HCT116 (cell line): ENCODE results near the gene LCNL1.

ENCODE experiments used
- EZH2phosphoT487 ChIP-seq: fragments of 200-600 bp; IDR thresholded peaks from 2 replicates; pipeline ENCODE4 v1.6.1; 2018; ENCODE audit warnings: antibody characterized with exemption, borderline replicate concordance
- POLR2A ChIP-seq: IDR thresholded peaks from 2 replicates; pipeline ENCODE4 v1.7.0; 2011; ENCODE audit warnings: borderline replicate concordance; ENCODE audit not compliant: insufficient read depth, insufficient read length; ENCODE audit errors: extremely low read depth
- YY1 ChIP-seq: IDR thresholded peaks from 2 replicates; pipeline ENCODE4 v1.6.1; 2011; ENCODE audit warnings: low read length, low read depth, moderate library complexity, mild to moderate bottlenecking; ENCODE audit not compliant: insufficient replicate concordance; ENCODE audit errors: extremely low read depth
- TF ChIP-seq, protein P1 (sequence below), 3 experiments: fragments of 200-600 bp in 1 of 3; sonication (generic) in 1 of 3; IDR thresholded peaks in 2 of 3; conservative IDR thresholded peaks in 1 of 3; 2 replicates each; pipeline ENCODE4 v1.5.1; 2012 to 2017; ENCODE audit warnings: low read depth in 2 of 3, low read length in 2 of 3, antibody characterized with exemption in 1 of 3, borderline replicate concordance in 1 of 3, control low read depth in 1 of 3, mild to moderate bottlenecking in 1 of 3, mixed read lengths in 1 of 3, mixed run types in 1 of 3, moderate library complexity in 1 of 3; ENCODE audit not compliant: insufficient read depth in 1 of 3

DNA sequence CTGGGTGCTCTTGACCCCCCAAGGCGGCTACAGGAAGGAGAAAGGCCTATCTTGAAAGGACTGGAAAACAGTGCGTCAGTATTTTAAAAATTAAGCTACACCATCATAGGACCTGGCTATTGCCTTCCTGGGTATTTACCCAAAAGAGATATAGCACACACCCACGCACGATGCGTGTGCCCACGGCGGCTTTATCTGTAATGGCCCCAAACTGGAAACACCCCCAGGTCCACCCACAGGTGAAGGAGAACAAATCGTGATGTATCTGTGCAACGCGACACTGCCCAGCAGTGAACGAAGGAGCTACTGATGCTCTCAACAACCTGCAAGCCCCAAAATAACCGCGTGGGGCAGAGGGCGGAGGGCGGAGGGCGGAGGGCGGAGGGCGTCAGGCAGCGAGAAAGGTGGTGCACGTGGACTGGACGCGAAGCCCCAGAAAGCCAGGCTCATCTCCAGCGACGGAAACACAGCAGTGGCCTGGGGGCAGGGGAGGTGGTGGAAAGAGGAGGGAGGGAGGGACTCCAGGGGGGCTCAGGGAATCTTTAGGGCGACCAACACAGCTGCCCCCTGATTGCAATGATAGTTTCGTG lies 17.9 kb upstream of the LCNL1 start:
- TF ChIP-seq YY1: no peak
- no peak for TF ChIP-seq POLR2A
- TF ChIP-seq, protein P1, sequence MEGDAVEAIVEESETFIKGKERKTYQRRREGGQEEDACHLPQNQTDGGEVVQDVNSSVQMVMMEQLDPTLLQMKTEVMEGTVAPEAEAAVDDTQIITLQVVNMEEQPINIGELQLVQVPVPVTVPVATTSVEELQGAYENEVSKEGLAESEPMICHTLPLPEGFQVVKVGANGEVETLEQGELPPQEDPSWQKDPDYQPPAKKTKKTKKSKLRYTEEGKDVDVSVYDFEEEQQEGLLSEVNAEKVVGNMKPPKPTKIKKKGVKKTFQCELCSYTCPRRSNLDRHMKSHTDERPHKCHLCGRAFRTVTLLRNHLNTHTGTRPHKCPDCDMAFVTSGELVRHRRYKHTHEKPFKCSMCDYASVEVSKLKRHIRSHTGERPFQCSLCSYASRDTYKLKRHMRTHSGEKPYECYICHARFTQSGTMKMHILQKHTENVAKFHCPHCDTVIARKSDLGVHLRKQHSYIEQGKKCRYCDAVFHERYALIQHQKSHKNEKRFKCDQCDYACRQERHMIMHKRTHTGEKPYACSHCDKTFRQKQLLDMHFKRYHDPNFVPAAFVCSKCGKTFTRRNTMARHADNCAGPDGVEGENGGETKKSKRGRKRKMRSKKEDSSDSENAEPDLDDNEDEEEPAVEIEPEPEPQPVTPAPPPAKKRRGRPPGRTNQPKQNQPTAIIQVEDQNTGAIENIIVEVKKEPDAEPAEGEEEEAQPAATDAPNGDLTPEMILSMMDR (IDR thresholded peaks at IDR 0.05 in 2 of 3, conservative IDR thresholded peaks at IDR 0.05 in 1 of 3; ENCODE audit: borderline replicate concordance in 1 of 3, insufficient read depth in 1 of 3, low read depth in 2 of 3, low read length in 2 of 3): no peak
- TF ChIP-seq EZH2phosphoT487: no peak
